GM21723 (cell line): ENCODE measurements around the gene TMF1.

Source experiments
- ATAC-seq: cut with Tn5 transposase; IDR thresholded peaks from one replicate; pipeline ENCODE4 v1.9.1; 2021; ENCODE audit warnings: mild to moderate bottlenecking, moderate library complexity; ENCODE audit not compliant: unreplicated experiment

Gene TMF1

DNA sequence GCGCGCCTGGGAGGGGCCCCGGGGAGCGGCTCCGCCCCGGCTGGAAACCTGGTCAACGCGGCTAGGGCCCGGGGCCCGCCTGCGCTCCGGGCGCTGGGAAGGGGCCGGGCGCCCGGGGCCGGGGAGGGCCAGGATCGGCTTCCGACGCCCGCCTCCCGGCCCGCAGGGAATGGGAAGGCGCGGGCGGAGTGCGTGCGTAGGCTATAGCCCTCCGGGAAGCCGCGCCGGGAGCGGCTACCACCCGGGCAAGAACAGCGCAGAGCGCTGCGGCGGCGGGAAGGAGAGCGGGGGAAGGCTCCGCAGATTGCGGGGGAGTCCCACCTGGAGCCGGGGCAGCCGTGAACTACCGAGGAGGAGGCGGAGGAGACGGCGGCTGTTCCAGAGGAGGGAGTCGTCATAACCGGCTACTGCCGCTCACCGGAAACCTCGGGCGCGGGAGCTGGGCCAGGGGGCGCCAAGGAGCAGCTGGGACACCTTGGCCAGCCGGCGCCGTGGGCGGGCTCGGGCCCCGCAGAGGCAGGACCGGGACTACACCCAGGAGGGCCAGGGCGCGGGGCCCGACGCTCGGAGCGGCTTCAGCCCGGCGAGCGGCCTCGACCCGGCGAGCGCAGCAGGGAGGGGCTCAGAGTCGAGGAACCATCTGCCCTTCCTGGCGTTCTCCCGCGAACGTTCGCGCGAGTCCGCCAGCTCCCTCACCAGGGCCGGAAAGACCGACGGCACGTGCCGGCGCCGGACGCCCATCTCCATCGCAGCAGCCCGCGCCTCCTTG, 38.7 kb downstream of the TMF1 start, which contains the start of gene EOGT:
Gene EOGT, minus strand, starts transcription at position 432 of the 769 bp plus-strand sequence. CDS start 3,838 bp downstream, outside the sequence.
- peak; percentile 91 for ATAC-seq

DNA sequence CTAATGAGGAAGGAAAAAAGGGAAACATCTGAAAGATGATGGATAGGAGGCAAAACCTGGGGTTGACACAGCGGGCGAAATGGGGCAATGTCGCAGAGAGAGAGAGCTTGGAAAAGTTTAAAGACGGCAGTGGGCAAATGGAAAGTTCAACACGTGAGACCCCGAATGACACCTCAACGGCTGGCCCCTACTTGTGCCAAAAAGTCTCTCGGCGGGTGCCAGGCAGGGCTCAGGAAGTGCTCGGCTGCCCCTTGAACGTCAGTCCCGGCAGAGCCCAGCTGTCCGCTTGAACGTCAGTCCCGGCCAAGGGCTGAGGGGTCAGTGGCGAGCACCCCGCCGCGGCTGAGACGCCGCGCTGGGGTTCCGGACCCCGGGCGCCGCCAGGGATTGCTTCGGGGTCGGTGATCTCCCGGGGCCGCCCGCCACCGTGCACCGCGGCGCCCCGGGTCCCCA, 39.3 kb downstream of the TMF1 start:
- peak; percentile 45 for ATAC-seq

DNA sequence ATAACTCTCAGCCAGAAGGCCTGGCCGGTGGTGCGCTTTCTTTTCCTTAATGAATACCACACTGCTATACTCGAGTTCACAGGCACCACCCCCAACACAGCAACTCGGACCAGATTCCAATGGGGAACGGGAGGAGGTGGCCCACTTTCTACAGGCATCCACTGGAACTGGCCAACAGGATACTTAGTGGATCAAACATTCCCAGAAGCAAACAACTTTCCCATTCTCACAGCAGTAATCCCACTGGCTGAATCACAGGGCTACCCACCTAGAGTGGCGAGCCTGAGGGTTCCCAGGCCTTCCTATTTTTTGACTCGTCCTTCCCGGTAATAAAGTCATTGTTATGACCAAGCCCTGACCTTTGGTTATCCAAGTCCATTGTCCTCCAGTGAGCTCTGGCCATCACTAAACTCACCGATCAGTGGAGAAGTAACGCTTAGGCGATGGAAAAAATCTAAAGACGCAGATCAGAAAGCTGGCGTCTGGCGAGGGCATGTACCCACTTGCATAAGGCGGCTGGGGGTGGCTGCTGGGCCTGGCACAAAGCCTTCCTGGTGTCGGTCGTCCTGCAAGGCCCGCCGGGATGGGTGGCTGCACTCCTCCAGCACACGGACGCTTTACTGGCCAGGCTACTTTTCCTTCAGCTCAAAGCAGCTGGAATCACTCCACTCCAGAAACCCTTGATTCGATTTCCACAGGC, 39.9 kb downstream of the TMF1 start:
- ATAC-seq = no peak

DNA sequence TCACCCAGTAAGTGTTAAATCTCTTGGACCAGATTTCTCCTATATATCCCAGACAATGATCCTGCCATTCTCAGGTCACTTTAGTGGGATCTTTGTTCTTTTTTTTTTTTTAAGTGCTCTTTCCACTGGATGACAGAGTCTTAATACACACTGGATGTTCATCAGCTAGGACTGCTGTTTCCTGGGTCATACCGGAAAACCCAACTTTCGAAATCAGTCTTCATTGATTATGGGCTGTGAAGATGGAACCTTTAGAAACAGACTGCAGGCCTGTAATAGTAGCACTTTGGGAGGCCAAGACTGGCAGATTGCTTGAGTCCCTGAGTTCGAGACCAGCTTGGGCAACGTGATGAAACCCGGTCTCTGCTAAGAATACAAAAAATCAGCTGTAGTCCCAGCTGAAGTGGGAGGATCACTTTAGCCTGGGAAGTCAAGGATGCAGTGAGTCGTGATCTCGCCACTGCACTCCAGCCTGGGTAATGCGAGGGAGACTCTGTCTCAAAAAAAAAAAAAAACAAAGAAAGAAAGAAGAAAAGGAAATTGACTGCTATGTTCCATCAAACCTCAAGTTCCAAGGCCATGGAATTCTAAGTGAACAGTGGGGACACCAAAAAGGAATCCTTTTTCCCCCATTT, 40.9 kb downstream of the TMF1 start:
- ATAC-seq = no peak

DNA sequence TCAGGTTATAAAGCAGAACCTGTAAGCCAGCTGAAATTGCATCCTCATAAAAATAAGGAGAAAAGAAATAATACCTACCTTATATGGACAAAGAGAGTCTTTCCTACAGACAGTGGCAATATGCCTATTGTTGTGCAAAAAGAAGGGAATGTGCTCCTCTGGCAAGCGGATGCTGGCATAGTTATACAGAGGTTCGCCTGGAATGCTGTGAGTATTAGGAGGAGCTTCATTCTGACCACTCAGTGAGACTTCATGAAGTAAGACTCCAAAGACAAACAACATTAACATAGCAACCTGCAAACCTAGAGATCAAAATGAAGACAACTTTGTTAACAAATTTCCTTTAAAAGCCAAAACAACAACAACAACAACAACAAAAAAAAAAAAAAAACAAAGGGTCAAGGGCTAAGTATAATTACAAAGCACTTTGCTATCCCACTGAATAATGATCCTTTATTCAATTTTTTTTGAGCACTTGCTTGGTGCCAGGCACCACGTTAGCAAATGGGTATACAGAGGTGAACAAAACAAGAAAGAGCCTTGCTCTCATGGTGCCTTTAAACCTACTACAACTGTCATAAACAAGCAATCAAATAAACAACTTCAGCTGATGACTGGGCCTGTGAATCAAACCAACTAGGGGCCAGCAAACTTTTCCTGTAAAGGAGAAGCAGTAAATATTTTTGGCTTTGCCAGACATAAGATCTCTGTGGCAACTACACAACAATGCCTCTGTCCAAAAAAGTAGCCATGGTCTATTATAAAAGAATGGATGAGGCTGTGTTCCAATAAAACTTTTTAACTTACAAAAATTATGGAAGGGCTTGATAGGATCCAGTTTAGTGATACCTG, 42.3 kb downstream of the TMF1 start:
- ATAC-seq = no peak

DNA sequence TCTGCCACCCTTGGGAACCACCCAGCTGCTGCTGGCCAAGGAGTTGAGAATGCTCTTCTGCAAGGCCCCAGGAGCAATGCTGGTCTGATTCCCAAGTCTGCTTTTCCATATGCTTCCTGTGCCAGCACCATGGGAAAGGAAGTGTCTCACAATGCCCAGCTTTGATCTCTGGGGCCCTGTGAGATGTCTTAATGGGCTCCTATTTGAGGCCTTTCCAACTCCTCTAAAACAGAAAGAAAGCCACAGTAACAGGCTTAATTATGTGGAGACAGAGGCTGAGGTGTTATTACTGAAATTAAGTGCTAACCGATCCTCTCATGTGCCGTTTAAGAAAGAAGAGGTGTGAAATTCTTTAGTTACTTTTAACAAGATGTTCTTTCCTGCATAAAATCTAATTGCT, 43.2 kb downstream of the TMF1 start:
- ATAC-seq = no peak

DNA sequence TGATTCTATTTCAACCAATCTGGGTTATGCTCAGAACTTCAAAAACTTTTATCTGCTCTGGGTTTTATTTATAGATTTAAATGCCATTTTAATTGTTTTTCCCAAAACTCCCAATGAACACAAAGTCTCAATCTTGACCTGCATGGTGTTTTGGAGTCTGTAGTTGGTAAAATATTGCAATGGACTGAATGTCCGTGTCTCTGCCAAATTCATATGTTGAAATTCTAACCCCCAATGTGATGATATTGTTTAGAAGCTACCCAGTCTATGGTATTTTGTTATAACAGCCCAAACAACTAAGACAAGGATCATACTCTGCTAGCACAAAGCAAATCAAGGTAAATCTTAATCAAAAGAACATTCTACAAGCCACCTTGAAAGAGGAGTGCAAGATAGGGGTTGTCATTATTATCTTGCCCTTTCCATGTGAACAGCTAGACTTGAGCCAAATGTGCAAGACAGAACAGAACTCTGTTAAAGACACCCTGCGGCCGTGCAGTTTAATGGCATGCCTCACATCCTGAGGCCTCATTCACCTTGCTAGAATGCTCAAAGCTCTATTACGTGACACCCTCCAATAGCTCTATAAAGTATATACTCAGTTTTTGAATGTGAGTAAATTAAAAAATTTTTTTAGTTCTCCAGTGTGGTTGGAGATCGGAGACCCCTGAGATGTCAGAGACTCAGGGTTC, 46.2 kb downstream of the TMF1 start:
- ATAC-seq = no peak

DNA sequence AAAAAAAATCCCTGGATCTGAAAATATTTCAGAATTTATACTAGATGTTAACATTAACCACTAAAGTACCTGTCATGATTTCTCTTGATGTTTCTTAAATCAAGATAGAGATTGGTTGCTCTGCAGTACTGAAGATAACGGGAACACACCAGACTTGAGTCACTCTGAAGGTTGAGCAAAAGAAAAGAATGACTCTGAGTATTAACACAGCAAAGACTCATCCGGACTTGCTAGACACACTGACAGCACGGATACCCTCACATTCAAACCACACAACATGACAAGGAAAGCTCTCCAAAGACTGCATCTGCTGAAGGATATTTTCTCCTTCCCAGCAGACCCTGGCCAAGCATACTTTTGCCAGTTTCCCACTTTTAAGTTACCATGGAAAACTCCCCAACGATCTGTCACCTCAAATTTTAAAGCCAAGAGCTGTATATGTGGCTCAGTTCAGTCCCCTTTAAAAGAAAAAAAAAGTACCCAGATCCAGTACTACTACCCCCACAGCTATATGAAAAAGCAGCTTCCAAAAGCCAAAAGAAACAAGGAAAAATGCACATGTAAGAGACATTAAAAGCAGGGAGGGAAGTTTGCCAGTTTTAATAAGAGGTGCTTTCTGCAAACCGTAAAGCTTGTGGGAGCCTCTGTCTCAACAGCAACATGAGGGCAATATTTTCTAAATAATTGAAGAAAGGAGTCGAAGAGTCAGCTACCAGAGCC, 46.9 kb downstream of the TMF1 start:
- ATAC-seq = no peak

DNA sequence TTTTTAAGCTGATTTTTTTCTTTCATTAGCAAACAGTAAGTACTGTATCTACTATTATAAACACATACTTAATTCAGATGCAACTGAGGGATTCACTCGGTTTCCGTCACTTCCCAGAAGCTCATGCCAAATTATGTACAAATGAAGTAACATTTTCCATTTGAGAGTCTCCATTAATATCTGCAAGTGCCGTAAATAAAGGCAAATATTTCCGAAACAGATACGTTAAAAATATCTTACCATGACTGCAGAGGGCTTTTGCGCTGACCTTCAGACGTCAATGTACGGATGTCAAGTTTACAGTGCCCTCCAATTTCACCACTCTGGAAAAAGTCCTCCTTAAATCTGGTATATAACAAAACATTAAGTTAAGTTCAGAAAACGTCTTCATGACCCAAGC, 48.0 kb downstream of the TMF1 start:
- ATAC-seq = no peak

DNA sequence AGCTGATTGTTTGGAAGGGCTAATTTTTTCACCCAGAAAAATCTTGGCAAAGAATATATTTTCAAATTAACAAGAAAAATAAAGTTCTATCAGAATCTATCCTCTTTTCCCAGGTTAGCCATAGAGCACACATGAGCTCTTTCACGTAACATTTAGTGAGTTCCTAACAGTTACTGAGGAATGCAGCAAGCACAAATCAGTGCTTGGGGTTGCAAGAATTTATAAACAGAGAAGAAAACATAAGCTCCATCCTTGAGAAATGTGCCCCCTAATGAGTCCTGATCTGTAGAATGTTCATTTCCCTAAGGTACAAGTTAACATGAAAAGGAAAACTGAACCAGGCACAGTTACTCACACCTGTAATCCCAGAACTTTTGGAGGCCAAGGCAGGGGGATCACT, 52.5 kb downstream of the TMF1 start:
- no peak for ATAC-seq

DNA sequence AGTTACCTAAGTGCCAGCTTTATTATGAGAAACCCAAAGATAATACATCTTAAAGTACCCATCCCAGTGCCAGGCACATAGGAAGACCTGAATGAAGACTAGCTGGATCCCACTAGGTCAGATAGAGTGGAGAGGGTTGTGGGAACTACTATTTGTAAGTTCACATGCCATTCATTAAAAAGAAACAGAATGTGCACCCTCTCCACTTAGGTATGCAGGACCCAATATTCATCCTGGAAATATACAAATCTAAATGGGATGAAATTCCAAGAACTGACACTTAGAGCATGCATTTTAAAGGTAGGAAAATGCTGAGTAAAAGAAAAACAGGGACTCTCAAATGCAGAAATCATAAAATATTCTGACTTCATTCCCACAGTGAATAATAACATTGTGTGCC, 53.0 kb downstream of the TMF1 start:
- no peak for ATAC-seq

DNA sequence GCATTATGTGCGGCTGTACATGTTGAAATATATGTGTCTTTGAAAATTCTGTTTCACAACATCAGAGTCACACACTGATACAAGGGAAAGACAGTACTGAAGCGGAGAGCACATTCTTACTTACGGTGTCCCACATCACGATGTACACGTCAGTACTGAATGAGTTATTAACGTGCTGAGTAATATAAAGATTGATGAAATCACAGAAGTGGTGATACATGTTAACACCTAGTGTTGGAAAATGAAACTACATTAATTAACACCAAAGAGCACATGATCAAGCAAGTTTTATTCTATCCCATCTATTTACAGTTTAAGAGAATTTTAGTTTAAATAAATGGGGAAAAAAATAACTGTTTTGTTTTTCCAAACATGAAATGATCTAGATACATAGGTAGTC, 54.2 kb downstream of the TMF1 start:
- no peak for ATAC-seq

DNA sequence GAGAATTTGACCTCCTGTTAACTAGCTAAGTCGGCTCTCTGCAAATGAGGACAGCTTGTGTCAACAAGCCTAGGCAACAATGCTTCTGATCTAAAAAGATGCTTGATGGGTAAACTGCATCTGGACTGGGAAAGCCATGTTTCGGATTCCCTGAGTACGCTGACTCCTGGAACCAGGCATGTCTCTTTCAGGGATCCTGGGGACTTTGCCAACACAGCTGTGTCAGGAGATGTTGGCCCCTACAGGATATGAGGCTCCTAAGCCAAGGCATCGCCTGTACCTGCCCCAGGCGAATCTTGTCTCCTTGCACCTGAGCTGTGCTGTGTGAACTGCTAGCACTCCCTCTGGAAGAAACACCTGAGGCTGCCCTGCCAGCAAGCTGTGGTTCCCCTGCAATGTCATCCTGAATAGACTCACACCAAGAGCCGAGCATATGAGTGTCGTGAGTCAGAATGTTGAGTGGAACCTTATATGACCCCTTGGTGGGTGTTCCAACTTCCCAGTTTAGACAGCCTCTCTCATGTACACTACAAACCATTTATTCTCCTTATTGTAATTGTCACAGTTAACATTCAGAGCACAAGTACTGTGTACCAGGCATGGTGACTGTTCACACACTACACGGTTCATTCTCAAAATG, 55.7 kb downstream of the TMF1 start:
- ATAC-seq = no peak

DNA sequence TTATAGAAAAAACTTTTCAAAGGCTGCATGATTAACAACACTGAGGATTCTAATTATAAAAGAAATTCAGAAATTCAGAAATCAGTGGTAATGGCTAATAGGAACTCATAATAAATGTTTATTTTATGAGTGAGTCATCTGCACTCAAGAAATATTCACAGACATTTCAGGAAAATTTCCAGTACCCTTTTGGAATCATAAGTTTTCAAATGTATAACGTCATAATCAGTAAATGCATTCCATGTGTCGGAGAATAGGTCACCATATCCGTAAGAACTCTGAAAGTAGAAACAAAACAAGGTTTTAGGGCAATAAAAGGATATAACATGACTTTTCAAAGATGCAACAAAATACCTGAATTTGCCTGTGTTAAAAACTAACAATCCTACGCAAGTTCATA, 63.4 kb downstream of the TMF1 start:
- ATAC-seq = no peak

DNA sequence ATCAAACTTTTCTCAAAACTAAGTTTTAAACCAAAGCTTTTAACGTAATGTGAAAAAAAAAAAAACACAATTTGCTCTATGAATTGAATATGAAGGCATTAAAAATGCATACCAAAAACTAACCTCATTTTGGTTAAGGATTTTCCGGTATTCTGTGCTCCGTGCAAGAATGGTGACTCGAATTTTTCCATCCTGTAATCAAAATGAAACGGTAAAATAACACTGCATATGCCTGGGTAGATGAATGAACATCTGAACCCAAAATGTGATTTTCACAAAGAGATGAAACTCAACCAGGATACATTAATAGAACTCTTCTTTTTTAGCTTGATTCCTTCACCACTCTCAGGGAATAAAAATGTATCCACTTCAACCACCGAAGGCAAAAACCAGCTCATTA, 64.8 kb downstream of the TMF1 start:
- ATAC-seq = no peak

DNA sequence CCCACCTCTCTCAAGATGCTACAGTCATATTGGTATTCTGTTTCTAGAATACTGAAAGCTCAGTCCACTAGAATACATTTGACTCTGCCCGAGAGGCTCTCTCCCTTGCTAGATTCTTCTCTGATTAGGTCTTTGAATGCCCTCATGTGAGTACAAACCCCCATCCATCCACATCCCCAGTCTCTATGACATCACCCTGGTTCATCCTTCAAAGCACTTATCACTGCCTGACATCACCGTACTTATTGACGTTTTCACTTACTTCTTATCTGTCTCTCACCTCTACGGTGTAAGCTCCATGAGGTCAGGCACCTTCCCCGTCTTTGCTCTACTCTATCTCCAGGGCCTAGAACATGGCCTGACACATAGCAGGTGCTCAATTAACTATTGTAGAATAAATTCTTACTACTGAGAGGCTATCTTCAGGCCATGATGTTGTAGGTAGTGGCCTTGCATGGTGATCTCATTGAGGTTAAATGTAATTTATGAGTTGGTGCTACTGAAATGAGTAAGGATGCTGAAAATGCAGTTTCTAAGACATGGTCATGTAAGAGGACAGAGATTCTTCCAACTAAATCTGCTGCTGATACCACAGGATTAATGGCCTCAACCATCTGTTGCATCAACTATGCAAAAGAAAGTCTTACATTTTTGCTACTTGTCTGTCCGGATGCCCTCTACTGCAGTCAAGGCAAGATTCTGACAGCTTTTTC, 65.5 kb downstream of the TMF1 start:
- ATAC-seq = no peak

DNA sequence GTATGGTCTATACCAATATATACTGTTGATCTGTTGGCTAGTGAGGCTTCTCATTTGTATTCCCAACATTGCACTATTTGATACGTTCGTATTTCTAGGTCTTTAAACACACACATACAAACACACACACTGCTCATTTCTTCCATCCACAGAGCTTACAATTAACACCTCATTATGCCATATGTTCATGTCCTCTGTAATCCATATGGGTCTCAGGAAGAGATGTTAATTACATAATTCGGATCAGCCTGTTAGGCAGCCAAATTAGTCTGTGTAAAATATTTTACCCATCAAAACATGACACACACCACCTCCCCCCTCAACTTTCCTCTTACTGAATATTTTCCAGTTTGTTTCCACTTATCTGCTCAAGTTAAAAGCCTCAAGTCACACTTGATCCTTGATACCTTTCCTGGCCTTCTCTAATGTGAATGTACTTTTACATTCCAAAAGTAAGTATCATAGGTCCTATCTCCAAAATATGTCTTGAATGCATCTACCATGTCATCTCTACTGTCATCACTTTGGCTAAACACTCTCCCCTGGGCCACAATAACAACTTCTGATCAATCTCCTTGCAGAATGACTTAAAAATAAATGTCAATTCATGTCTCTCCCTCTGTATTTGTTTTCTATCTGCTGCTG, 66.9 kb downstream of the TMF1 start:
- no peak for ATAC-seq

DNA sequence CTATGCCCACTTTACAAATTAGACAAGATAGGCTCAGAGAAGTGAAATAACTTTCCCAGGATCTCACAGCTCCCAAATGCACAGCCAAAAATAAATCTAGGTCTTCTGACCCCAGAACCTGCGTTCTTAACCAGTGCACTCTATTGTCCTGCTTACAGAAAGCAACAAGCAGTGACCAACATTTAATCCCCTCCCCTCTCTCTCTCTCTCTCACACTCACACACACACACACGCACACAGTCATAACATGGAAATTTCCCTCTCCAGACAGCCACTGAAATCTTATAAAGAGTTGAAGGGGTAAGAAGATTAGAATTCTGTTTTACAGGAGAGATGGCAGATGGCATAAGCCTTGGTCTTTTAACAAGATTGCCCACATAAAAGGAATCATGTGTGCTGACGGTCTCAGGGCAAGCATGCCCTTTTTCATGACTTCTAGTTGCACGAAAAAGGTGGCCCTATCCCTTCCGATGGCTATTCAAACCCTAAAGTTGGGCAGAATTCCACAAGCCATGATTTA, 68.1 kb downstream of the TMF1 start:
- ATAC-seq = no peak
